GM21723 (cell line): ENCODE measurements around the gene STAB2.

Experiments used
- ATAC-seq: cut with Tn5 transposase; IDR thresholded peaks from one replicate; pipeline ENCODE4 v1.9.1; 2021; ENCODE audit warnings: mild to moderate bottlenecking, moderate library complexity; ENCODE audit not compliant: unreplicated experiment

STAB2 gene

DNA sequence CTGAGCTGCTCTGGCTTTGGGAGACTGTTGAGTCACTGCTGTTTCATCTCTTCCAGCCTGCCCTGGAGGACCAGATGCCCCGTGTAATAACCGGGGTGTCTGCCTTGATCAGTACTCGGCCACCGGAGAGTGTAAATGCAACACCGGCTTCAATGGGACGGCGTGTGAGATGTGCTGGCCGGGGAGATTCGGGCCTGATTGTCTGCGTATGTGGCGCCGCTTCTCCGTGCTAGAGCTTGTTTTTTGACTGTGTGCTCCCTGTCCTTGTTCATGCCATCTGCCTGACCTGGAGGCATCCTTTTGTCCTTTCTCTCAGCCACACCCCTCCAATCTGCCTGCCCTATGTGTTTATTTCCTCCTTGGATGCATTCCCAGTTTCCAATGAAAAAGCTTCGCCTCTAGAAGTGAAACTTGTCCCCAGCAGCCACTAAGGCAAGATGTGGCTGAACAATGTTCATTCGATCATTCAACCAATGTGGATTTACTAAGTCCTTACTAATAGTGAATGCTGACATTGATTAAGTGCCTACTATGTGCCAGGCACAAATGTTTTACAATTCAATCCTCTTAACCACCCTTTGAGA lies 155.4 kb downstream of the STAB2 start:
- ATAC-seq, result no peak

DNA sequence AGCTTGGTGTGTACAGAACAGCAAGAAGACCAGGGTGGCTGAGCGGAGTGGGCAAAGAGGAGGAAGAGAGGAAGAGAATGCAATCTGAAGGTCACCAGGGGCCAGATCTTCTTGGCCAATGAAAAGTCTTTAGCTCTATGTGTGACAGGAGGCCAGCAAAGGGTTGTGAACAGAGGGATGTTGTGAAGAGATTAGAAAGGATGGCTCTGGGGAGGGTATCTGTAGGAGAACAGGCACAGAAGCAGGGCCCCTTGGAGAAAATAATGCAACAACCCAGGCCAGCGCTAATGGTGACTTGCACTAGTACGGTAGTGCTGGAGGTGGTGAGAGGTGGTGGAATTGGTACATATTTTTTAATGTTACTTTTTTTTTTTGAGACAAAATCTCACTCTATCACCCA lies 156.7 kb downstream of the STAB2 start:
- no peak for ATAC-seq

- ATAC-seq, result no peak
Measured at GRCh38 chr12:103745962-103746361, 158.9 kb downstream of the STAB2 start.

DNA sequence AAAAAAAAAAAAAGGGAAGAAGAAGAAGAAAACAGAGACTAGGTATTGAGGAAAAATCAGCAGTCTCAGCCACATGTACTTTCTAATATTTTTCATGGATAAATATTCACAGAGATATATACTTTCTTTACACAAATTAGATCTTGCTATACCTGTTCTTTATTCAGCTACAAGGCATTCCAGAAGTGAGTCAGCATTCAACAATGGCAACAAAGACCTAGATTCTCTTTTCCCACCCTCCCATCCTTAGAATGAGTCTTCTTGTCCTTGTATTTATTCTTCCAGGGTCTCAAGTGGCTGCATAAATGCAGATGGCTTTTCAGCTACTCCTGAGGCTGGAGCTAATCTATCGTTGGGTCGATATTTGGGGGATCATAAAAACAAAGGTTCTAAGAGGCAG lies 160.9 kb downstream of the STAB2 start:
- ATAC-seq, result no peak

GRCh38 chr12:103748875-103749274 lies 161.8 kb downstream of the STAB2 start:
- ATAC-seq, result no peak

- ATAC-seq, result no peak
Measured at GRCh38 chr12:103751171-103751570, 164.1 kb downstream of the STAB2 start.

DNA sequence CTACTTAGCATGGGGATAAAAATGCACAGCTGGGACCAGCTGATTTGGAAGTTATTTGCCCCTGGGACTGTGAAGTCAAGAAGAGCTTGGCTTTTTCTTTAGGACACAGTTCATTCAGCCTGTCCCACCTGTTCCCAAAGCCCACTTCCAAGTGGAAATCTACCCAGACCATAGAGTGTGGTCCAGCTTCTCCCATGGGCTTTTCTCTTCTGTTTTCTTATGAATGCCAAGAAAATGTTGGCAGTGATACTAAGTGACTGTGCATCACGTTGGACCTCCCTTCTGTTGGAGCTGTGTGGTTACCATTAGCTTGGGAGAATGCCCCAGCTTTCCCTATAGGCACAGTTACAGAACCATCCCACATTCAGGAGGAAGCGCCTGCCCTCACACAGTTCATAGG lies 164.5 kb downstream of the STAB2 start:
- no peak for ATAC-seq

DNA sequence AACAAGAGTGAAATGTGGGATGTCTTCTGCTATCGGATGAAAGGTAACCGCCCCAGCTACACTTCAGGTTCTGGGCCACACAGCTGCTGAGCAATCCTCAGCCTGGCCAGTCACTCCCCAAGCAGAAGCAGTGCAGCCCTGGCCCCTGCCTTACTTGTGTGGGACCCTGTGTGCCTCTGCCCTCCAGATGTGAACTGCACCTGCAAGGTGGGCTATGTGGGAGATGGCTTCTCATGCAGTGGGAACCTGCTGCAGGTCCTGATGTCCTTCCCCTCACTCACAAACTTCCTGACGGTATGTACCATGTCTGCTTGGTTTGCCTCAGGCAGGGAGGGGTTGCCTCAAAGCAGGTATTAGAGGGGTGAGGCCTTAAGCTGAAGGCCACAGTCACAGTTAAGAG lies 168.4 kb downstream of the STAB2 start:
- ATAC-seq, result no peak

DNA sequence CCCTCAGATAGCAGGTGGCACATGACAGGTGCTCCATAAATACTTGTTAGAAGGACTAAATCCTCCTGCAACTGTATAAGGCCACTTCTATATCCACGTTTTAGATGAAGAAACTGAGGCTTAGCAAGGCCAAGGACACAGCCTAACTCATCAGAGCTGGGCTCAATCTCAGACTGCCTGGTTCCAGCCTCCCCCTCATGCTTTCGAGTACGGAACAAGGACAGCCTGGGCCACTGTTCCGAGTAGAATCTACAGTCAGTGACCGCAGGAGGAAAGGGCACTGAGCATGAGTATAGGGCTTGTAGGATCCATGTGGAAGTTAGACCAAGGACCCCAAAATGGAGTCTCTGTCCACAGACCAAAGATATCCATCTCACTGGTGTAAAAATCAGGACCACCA lies 169.4 kb downstream of the STAB2 start:
- no peak for ATAC-seq

DNA sequence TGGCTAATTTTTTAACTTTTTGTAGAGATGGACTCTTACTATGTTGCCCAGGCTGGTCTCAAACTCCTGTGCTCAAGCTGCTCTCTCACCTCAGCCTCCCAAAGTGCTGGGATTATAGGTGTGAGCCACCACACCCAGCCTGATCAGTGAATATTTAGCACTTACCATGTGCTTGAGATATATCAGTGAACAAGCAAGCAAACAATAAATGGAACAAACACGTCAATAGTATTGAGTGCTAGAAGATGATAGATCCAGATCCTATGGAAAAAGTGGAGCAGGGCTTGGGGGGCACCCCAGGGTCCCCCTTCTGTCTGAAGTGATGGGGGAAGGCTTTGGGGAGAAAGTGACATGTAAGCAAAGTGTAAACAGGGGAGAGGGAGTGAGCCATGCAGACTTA lies 170.2 kb downstream of the STAB2 start:
- ATAC-seq, result no peak

DNA sequence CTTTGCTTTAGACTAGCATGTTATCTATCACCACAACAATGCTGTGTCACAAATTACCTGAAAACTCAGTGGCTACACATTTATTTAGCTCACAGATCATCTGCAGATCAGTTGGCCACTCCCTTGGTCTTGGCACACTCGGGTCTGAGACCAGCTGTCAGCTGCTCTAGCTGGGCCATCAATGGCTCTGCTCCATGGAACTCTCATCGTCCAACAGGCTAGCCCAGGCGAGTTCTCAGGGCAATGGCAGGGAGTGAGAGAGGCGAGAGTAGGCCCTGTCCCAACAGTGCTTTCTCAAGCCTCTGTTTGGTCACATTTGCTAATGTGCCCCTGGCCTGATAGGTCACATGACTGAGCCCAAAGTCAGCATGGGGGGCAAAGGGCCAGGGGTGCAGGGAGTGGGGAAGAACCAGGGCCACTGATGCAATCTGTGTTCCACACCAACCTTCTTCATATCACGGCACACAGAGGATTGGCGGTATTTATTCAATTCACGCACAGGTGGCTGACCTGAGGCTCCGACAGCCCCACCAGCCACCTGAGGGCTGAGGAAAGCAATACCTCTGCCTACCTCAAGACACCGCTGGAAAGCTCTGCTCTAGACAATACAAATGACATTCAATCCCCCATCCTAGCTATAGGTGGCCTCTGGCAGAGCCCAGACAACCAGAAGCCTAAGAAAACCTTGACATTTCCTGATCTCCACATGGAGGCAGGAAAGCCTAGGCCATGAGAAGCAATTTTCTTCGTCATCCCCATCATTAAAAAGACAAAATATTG lies 171.4 kb downstream of the STAB2 start:
- ATAC-seq, result no peak

DNA sequence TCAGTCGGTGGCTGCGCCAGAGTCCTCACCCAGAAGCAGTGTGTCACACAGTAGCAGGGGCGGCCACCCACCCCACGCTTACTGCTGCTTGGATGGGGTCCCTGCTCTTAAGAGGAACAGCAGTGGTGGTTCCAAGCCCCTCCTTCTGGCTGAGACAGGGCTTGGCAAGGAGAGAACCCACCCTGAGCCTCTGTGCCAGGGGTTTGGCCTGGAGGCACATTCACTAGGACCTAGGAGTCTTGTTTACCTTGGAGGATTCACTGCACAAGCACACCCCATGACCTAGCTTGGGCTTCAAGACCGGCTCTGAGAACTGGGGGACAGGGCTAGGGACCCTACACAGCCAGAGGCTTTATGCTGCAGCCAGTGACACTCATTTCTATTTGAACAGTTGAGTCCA lies 175.4 kb downstream of the STAB2 start:
- no peak for ATAC-seq

DNA sequence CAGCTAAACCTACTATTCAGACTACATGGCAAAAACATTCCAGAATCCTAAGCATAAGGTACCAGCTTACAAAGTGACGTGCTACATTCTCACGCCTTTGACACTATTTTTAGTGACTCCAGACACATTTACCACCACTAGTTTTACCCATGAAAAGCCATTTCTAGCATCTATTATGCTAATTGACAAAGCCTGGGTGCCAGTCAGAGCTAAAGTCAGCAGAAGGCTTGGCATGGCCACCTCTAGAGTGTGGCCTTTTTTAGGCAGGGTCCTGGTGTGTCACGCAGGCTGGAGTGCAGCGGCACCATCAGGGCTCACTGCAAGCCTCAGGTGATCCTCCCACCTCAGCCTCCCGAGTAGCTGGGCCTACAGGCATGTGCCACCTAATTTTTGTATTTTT lies 178.2 kb downstream of the STAB2 start:
- no peak for ATAC-seq

GRCh38 chr12:103766028-103766427 lies 179.0 kb downstream of the STAB2 start:
- no peak for ATAC-seq

GRCh38 chr12:103768467-103769123 lies 181.5 kb downstream of the STAB2 start:
- no peak for ATAC-seq

DNA sequence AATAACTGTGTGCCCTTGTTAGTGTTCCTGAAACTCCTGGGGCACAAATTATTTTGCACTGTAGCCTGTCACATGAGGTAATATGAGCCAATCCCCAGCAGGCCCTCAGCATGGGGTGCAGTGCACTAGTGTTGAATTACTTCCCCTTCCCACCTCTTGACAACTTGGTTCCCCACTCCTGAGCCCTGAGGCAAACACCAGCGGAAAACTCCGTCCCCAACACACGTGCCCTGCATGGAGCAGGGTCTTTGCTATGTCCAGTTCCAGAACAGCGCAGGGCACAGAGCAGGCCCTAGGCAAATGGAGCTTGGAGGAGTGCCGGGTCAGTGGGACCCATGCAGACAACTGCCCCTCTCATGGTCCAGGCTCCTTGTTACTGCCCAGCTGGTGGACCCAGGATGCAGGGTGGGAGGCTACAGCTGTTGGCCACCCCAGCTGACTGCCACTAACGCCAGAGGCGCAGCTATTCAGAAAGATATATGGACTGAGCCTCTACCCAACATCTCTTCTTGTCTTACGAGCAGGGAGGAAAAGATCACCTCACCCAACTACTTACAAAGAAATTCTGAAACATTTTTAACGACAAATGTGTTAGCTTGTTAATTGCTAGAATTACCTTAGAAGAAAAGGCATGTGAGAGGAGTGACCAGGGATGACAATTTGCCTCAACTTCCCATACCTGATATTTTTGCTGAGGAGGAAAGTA lies 182.3 kb downstream of the STAB2 start:
- ATAC-seq, result no peak

DNA sequence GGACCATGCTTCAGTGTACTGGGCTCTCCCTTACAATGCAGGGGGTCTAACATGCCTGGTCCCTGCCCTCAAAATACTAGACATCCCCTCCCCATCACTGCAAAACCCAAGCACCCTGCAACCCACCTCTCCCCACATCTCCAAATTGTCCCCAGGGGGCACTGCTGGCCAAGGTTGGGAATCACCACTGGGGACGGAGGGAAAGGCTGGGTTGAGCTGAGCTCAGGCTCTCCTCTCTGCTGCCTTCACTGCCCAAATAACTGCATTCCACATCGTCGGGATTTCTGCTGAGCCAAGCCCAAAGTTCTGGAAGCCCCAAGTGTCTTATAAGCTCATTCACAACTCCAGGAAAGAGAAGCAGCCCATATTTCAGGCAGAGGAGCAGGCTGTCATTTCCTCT lies 184.4 kb downstream of the STAB2 start:
- no peak for ATAC-seq

DNA sequence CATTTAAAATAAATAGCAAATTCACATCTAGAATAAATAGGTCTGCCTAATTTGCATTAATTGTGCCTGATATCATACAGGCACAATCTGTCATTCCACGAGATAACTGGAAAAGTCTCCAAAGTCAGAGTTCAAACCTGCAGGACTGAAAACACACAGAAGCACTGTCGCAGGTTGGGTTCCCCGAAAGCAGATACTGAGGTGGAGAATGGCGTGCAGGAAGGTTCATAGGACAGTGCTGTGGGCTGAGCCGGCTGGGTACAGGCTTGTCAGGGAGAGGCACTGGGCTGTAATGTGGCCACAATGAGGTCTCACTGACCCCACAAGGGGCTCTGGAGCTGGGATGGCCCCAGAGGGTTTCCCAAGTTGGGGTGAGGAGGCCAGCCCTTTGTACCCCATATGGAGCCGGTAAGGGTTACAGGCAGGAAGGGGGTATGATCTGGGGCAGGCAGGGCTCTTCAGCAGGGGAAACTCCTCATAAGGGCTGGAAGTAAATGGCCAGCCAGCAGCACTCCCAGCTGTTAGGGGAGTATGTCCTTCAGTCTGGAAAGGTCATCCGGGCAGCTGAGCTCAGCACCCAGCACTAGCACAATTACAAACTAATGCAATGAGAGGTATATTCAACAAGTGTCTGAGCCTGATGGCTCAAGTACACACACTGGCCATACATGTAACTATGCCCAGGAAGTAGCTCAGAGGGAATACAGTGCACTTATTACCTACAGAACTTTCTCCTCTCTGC lies 185.5 kb downstream of the STAB2 start:
- no peak for ATAC-seq

GRCh38 chr12:103773109-103773910 lies 186.2 kb downstream of the STAB2 start:
- ATAC-seq, result no peak

- ATAC-seq, result no peak
Measured at GRCh38 chr12:103774977-103775560, 188.0 kb downstream of the STAB2 start.
